Measurements from ENCODE around the gene PHKB. TPM values are rescaled to one million over a fixed set of nuclear protein-coding genes. Genes with fewer than 3 reads are reported as not detected.
A peak's percentile ranks its signal among the peaks of the same experiment; 100 is the strongest.

The PHKB gene
- total and polyA plus RNA-seq, 2 of the 8 experiments (the other 6 are each of a cell fraction or from before 2014, with no cell fraction given), result 18.6 to 38.3 TPM

DNA sequence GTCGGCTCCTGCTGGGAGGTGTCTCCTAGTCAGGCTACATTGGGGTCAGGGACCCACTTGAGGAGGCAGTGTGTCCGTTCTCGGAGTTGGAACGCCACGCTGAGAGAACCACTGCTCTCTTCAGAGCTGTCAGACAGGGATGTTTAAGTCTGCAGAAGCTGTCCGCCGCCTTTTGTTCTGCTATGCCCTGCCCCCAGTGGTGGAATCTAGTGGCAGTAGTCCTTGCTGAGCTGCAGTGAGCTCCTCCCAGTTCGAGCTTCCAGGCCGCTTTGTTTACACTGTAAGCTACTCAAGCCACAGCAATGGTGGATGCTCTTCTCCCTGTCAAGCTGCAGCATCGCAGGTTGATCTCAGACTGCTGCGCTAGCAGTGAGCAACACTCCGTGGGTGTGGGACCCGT is 36.3 kb upstream of the PHKB start:
- no peak overlapping the region for H3K4ac ChIP-seq (replicated peaks; ENCODE audit: insufficient read length, low read depth, low read length)
- H4K8ac ChIP-seq (ENCODE audit: extremely low read depth, insufficient read depth, low read length), result peak overlapping the region; percentile 79; the same call in 1 of the 2 replicates
- 0 out of 2 replicates have a peak overlapping the region, but pooled peaks have one; percentile 44 for H2BK5ac ChIP-seq (ENCODE audit: low read depth, low read length)
- 83% methylated on average over 13 of the region's 13 CpGs; no CpG with 5 or more reads in 1 of the 2 experiments for WGBS, 2 experiments (ENCODE audit: extremely low coverage in 1 of 2, insufficient coverage in 1 of 2, insufficient read length in 1 of 2, insufficient replicate concordance in 2 of 2, low coverage in 1 of 2, low lambda C conversion rate in 2 of 2, missing lambda C conversion rate in 1 of 2)
- no peak overlapping the region for H2BK15ac ChIP-seq (ENCODE audit: low read length)
- H3K79me2 ChIP-seq (ENCODE audit: control insufficient read depth in 1 of 2, insufficient read depth in 2 of 2, low read length in 2 of 2), result no peaks in the 10 kb centered on the region
- no peak overlapping the region for H2BK12ac ChIP-seq (ENCODE audit: low read depth, low read length)
- no peaks in the 10 kb centered on the region for H3K27me3 ChIP-seq (replicated peaks in 1 of 4; ENCODE audit: control insufficient read depth in 3 of 4, extremely low read depth in 1 of 4, insufficient read depth in 3 of 4, low read length in 3 of 4)
- ChIA-PET POLR2A (ENCODE audit: partially characterized antibody) (interaction anchor here (0.6 kb wide), 2 partner anchors 105 to 579 kb away, joined by 3 to 4 read pairs; no protein-coding TSS in a partner anchor), CTCF (ENCODE audit: partially characterized antibody) (interaction anchor here (0.9 to 2.0 kb wide), 16 partner anchors 9 to 684 kb away, joined by 3 to 8 read pairs (median 4); partner anchors contain the start of gene NETO2)
- TF ChIP-seq ASH2L (IDR thresholded peaks at IDR 0.05; ENCODE audit: low read length) (no peak), RAD21 (IDR thresholded peaks at IDR 0.05 in 1 of 2, conservative IDR thresholded peaks at IDR 0.05 in 1 of 2; ENCODE audit: low read depth in 2 of 2, low read length in 2 of 2) (peak; percentile 40 to 47)
- TF ChIP-seq, protein P1, sequence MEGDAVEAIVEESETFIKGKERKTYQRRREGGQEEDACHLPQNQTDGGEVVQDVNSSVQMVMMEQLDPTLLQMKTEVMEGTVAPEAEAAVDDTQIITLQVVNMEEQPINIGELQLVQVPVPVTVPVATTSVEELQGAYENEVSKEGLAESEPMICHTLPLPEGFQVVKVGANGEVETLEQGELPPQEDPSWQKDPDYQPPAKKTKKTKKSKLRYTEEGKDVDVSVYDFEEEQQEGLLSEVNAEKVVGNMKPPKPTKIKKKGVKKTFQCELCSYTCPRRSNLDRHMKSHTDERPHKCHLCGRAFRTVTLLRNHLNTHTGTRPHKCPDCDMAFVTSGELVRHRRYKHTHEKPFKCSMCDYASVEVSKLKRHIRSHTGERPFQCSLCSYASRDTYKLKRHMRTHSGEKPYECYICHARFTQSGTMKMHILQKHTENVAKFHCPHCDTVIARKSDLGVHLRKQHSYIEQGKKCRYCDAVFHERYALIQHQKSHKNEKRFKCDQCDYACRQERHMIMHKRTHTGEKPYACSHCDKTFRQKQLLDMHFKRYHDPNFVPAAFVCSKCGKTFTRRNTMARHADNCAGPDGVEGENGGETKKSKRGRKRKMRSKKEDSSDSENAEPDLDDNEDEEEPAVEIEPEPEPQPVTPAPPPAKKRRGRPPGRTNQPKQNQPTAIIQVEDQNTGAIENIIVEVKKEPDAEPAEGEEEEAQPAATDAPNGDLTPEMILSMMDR (IDR thresholded peaks at IDR 0.05; ENCODE audit: control extremely low read depth in 1 of 3, insufficient read depth in 1 of 3, low read depth in 1 of 3, low read length in 3 of 3), result peak; percentile 33 to 42 (median 39); a peak in 3 of 4 replicates
- TF ChIP-seq, protein P2, sequence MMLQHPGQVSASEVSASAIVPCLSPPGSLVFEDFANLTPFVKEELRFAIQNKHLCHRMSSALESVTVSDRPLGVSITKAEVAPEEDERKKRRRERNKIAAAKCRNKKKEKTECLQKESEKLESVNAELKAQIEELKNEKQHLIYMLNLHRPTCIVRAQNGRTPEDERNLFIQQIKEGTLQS (IDR thresholded peaks at IDR 0.05; ENCODE audit: insufficient read depth, low read depth, low read length), result no peak
- H4K91ac ChIP-seq (replicated peaks; ENCODE audit: insufficient read length, low read length), result no peak overlapping the region
- no peaks in the 10 kb centered on the region for H3K9me3 ChIP-seq (ENCODE audit: insufficient read depth in 2 of 2, low read depth in 1 of 2, low read length in 1 of 2)
- H3K79me1 ChIP-seq (ENCODE audit: low read depth, low read length), result no peaks in the 10 kb centered on the region
- H2AFZ ChIP-seq (ENCODE audit: low read length), result no peak overlapping the region
- H3K4me3 ChIP-seq (ENCODE audit: extremely low read depth in 1 of 4, insufficient read depth in 2 of 4, low read depth in 3 of 4, low read length in 4 of 4), result no peak overlapping the region
- H3K4me2 ChIP-seq (ENCODE audit: insufficient read depth in 1 of 2, low read depth in 2 of 2, low read length in 2 of 2), result peak overlapping the region in 1 of 2 experiments; percentile 51; a peak in 1 of 4 replicates
- FAIRE-seq, result no peak
- no peak overlapping the region for H2AK5ac ChIP-seq (ENCODE audit: low read depth, low read length)
- DNase-seq (ENCODE audit: low read depth in 1 of 2, low spot score in 2 of 2), result peak; percentile 29 to 49
- H3K36me3 ChIP-seq (ENCODE audit: control insufficient read depth in 2 of 4, insufficient read depth in 4 of 4, low read length in 3 of 4), result peaks cover 0 to 12% (median 1%) of the 10 kb centered on the region in 4 experiments; a peak in 3 of 8 replicates
- no peak overlapping the region for H4K5ac ChIP-seq (ENCODE audit: insufficient read length, low read depth, low read length)
- H2BK20ac ChIP-seq (ENCODE audit: low read length), result no peak overlapping the region
- no peaks in the 10 kb centered on the region for H4K20me1 ChIP-seq (replicated peaks in 1 of 2; ENCODE audit: control insufficient read depth in 1 of 2, insufficient read depth in 2 of 2, low read length in 2 of 2)
- no peak overlapping the region for H3K56ac ChIP-seq (replicated peaks; ENCODE audit: insufficient read length, low read depth, low read length)
- no peak overlapping the region for H3K14ac ChIP-seq (ENCODE audit: insufficient read length)
- H3K18ac ChIP-seq (ENCODE audit: extremely low read depth, low read length), result no peak overlapping the region; the same call in 1 of the 2 replicates
- H3K9ac ChIP-seq (replicated peaks in 1 of 4; ENCODE audit: extremely low read depth in 1 of 4, low read depth in 3 of 4, low read length in 3 of 4), result no peak overlapping the region
- H3K23ac ChIP-seq (ENCODE audit: insufficient read length), result no peak overlapping the region
- H3K23me2 ChIP-seq (ENCODE audit: low read depth, low read length), result no peaks in the 10 kb centered on the region
- no peak overlapping the region for H2BK120ac ChIP-seq (replicated peaks; ENCODE audit: low read depth, low read length)
- peak overlapping the region; percentile 36; the same call in 1 of the 2 replicates for H3K27ac ChIP-seq (ENCODE audit: low read depth, low read length)
- peaks cover 0 to 9% (median 0%) of the 10 kb centered on the region in 4 experiments; a peak in 5 of 7 replicates for H3K4me1 ChIP-seq (replicated peaks in 1 of 4; ENCODE audit: control insufficient read depth in 3 of 4, insufficient read depth in 4 of 4, low read length in 3 of 4)

Measured in H1 (cell line).